A549 (cell line): ENCODE data around the gene MEPCE. TPM values are rescaled to one million over a fixed set of nuclear protein-coding genes. Genes with fewer than 3 reads are reported as not detected.
"Not testable (repeated sequence)": the region's sequence is repeated elsewhere in the genome, so short reads cannot be mapped to it uniquely, and the experiment has no call there.

ENCODE experiments used
- ATAC-seq, 2 experiments: fragments of 200-7000 bp in 1 of 2; fragments of >200 bp in 1 of 2; cut with Nextera tagmentation in 1 of 2; cut with Tn5 transposase in 1 of 2; 3 replicates each; pipeline versions ENCODE4 v1.8.0 to v1.9.1; 2018 to 2020; ENCODE audit warnings: mild to moderate bottlenecking in 1 of 2, moderate library complexity in 1 of 2
- CTCF ChIA-PET: fragments of 300-600 bp; sonication (Branson Sonifier 250); formaldehyde crosslinking; extraction: SDS; loops from one replicate; lab custom pipeline; 2021; ENCODE audit warnings: antibody characterized with exemption, inconsistent platforms; lab: Yijun Ruan, JAX
- POLR2A ChIA-PET: fragments of 350-600 bp; formaldehyde crosslinking; extraction: SDS; loops from one replicate; lab custom pipeline; 2021; ENCODE audit warnings: antibody characterized with exemption, inconsistent platforms; lab: Yijun Ruan, JAX
- DNase-seq, 2 experiments: peaks; one replicate each; pipeline versions ENCODE4 v3.0.0 to v3.0.0-alpha.2; 2011 to 2016; ENCODE audit warnings: low read depth in 1 of 2, low spot score in 1 of 2
- FAIRE-seq: peaks from 2 replicates; lab custom pipeline; 2011; peaks lifted over from hg19 to GRCh38; lab: Jason Lieb, UNC
- H3K27ac ChIP-seq, 2 experiments: fragments of >200 bp; sonication (Bioruptor Twin); formaldehyde crosslinking; 3 replicates each; pipeline ENCODE4 v1.5.1; 2016 to 2017
- H3K4me1 ChIP-seq: fragments of >200 bp; sonication (Bioruptor Twin); formaldehyde crosslinking; 3 replicates; pipeline ENCODE4 v1.6.1; 2016
- H3K4me2 ChIP-seq: fragments of >200 bp; sonication (Bioruptor Twin); formaldehyde crosslinking; 3 replicates; pipeline ENCODE4 v1.6.1; 2016
- H3K4me3 ChIP-seq: fragments of >200 bp; sonication (Bioruptor Twin); formaldehyde crosslinking; 3 replicates; pipeline ENCODE4 v1.5.1; 2016
- H3K9me3 ChIP-seq: fragments of >200 bp; sonication (Bioruptor Twin); formaldehyde crosslinking; 3 replicates; pipeline ENCODE4 v1.6.1; 2016
- CBX2 ChIP-seq: fragments of 200-600 bp; sonication (generic); IDR thresholded peaks from 2 replicates; pipeline ENCODE4 v1.6.1; 2016; ENCODE audit warnings: low read depth, mild to moderate bottlenecking, borderline replicate concordance
- CHD4 ChIP-seq: fragments of 200-600 bp; sonication (generic); IDR thresholded peaks from 2 replicates; pipeline ENCODE4 v1.6.1; 2016; ENCODE audit warnings: antibody characterized with exemption, mild to moderate bottlenecking, borderline replicate concordance
- EHF ChIP-seq: fragments of 250-450 bp; sonication (Bioruptor Pico); IDR thresholded peaks from 2 replicates; pipeline ENCODE4 v1.5.0; 2020; ENCODE audit warnings: mild to moderate bottlenecking
- FOXS1 ChIP-seq: fragments of 250-450 bp; sonication (Bioruptor Pico); IDR thresholded peaks from 2 replicates; pipeline ENCODE4 v1.5.0; 2020; ENCODE audit warnings: mild to moderate bottlenecking, moderate library complexity
- HOXB13 ChIP-seq: fragments of 250-450 bp; sonication (Bioruptor Pico); IDR thresholded peaks from 2 replicates; pipeline ENCODE4 v1.5.0; 2020; ENCODE audit warnings: low read depth, mild to moderate bottlenecking, moderate library complexity
- HOXB5 ChIP-seq: fragments of 250-450 bp; sonication (Bioruptor Pico); IDR thresholded peaks from 2 replicates; pipeline ENCODE4 v1.5.0; 2020; ENCODE audit warnings: mild to moderate bottlenecking, moderate library complexity
- JUNB ChIP-seq: fragments of >200 bp; sonication (Bioruptor Twin); formaldehyde crosslinking; IDR thresholded peaks from 2 replicates; pipeline ENCODE4 v1.6.1; 2016
- KDM5A ChIP-seq: fragments of 200-600 bp; sonication (generic); IDR thresholded peaks from 2 replicates; pipeline ENCODE4 v1.6.1; 2016; ENCODE audit warnings: antibody characterized with exemption, mild to moderate bottlenecking
- PHF8 ChIP-seq: fragments of 200-600 bp; sonication (generic); IDR thresholded peaks from 2 replicates; pipeline ENCODE4 v1.6.1; 2016; ENCODE audit warnings: low read depth, mild to moderate bottlenecking, antibody characterized with exemption, moderate library complexity, borderline replicate concordance
- POLR2AphosphoS2 ChIP-seq: conservative IDR thresholded peaks from 2 replicates; pipeline ENCODE4 v1.6.1; 2012; ENCODE audit warnings: low read length, improper control_type of control experiment, inconsistent platforms
- RAD21 ChIP-seq, 2 experiments: fragments of >200 bp in 1 of 2; sonication (Bioruptor Twin) in 1 of 2; formaldehyde crosslinking in 1 of 2; IDR thresholded peaks in 1 of 2; conservative IDR thresholded peaks in 1 of 2; 2 replicates in 1 of 2; 3 replicates in 1 of 2; pipeline ENCODE4 v1.6.1; 2012 to 2018; ENCODE audit warnings: inconsistent platforms in 1 of 2
- RCOR1 ChIP-seq: fragments of 150-350 bp; IDR thresholded peaks from 2 replicates; pipeline ENCODE4 v1.6.1; 2014; ENCODE audit warnings: antibody characterized with exemption, low read length, low read depth
- RFX5 ChIP-seq: fragments of 450-650 bp; IDR thresholded peaks from 2 replicates; pipeline ENCODE4 v1.7.1; 2014; ENCODE audit warnings: antibody characterized with exemption, mild to moderate bottlenecking, moderate library complexity
- TFCP2L1 ChIP-seq: fragments of 250-450 bp; sonication (Bioruptor Pico); IDR thresholded peaks from 2 replicates; pipeline ENCODE4 v1.5.0; 2021; ENCODE audit warnings: mild to moderate bottlenecking
- ZFP36 ChIP-seq: fragments of 450-650 bp; IDR thresholded peaks from 2 replicates; pipeline ENCODE4 v1.6.1; 2014; ENCODE audit warnings: borderline replicate concordance; ENCODE audit not compliant: partially characterized antibody
- WGBS: methylation state at CpG from one replicate; pipeline ENCODE4 v1.1.6; 2017; ENCODE audit errors: missing lambda C conversion rate; 5-methylcytosine and 5-hydroxymethylcytosine counted together
- polyA plus RNA-seq, 4 experiments: library from polyadenylated mRNA; depleted of rRNA in 3 of 4; stranded (reverse); fragments of >200 nt; fragmentation: RNase III in 1 of 4; extraction: RNeasy Plus Mini Kit Qiagen cat#74134 plus additional on column Dnase treatment in 1 of 4; gene quantifications; 2 replicates in 3 of 4; 3 replicates in 1 of 4; pipeline ENCODE4 v1.2.3, GENCODE V29; 2011 to 2017
- TF ChIP-seq, protein P1 (sequence below): fragments of >200 bp; sonication (Bioruptor Twin); formaldehyde crosslinking; IDR thresholded peaks from 3 replicates; pipeline ENCODE4 v1.5.1; 2016
- TF ChIP-seq, protein P2 (sequence below): fragments of >200 bp; sonication (Bioruptor Twin); formaldehyde crosslinking; IDR thresholded peaks from 3 replicates; pipeline ENCODE4 v1.6.1; 2016
- TF ChIP-seq, protein P3 (sequence below): fragments of 200-600 bp; sonication (generic); IDR thresholded peaks from 2 replicates; pipeline ENCODE4 v1.6.1; 2016; ENCODE audit warnings: antibody characterized with exemption, mild to moderate bottlenecking, moderate library complexity
- TF ChIP-seq, protein P4 (sequence below): fragments of 250-450 bp; sonication (Bioruptor Pico); IDR thresholded peaks from 2 replicates; pipeline ENCODE4 v1.5.0; 2020; ENCODE audit warnings: low read depth, mild to moderate bottlenecking, moderate library complexity

MEPCE gene
- polyA plus RNA-seq, 2 of the 4 experiments (the other 2 are of a cell fraction), result 10.0 to 38.4 TPM

DNA sequence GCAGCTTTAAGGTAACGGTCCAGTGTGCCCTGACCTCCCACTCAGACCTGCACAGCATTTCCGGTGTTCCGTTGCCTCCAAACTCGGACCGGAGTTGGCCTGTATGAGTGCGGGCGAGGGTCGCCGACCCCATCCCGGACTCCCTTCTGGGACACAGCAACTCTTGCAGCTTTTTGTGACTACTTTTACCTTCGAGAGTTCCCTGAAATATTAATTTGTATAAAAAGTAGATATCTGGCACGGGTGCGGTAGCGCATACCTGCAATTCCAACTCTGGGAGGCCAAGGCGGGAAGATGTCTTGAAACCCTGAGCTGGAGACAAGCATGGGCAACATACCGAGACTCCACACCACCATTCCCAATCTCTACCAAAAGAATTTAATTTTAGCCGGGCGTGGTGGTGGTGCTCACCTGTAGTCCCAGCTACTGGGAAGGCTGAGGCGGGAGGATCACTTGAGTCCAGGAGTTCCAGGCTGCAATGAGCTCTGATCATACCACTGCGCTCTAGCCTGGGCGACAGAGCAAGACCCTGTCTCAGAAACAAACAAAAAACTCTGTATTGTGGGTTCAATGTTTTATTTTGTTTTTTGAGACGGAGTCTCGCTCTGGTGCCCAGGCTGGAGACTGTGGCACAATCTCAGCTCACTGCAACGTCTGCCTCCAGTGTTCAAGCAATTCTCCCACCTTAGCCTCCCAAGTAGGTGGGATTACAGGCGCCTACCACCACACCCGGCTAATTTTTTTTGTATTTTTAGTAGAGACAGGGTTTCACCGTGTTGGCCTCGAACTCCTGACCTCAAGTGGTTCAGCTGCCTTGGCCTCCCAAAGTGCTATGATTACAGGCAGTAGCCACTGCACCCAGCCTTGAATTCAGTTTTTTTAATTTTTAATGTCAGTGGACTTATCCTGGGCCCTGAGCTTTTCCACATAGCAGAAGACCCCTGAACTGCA lies 7.8 kb downstream of the MEPCE start:
- ChIA-PET POLR2A (interaction anchor here (0.6 to 2.6 kb wide), 5 partner anchors 7 to 149 kb away, joined by 3 to 23 read pairs (median 4); partner anchors contain the start of genes FBXO24, MEPCE and ZCWPW1), CTCF (interaction anchor here (1.0 to 5.1 kb wide), 6 partner anchors 9 to 32 kb away, joined by 3 to 26 read pairs (median 5); no protein-coding TSS in a partner anchor)
- H3K9me3 ChIP-seq, result no peaks in the 10 kb centered on the region
- TF ChIP-seq RFX5 (no peak), KDM5A (no peak)
- peak overlapping the region; percentile 91 for H3K4me3 ChIP-seq
- no peak for DNase-seq
- H3K4me1 ChIP-seq, result peaks cover 12% of the 10 kb centered on the region; the same call in 2 of the 3 replicates
- no peak for ATAC-seq
- peak overlapping the region; percentile 96 for H3K27ac ChIP-seq
- FAIRE-seq, result no peak
- 88% methylated on average over 27 of the region's 28 CpGs for WGBS
- peak overlapping the region; percentile 56 for H3K4me2 ChIP-seq

DNA sequence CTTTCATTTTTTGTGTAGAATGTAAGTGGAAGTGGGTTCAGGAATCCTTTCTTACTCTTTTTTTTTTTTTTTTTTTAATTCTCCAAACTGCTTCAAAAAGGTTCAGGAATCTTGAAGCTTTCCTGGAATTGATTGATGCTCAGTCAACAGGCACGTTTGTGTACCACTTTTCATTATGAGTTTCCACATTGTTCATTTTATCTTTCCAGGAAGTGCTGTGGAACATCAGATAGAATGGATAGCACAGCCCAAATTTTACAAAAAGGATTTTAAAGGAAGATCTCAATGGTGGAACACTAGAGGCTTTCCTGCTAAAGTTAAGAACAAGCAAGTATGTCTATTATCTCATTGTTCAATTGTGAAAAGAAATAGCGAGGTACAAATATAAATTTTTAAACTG lies 8.5 kb downstream of the MEPCE start:
- FAIRE-seq, result no peak
- DNase-seq, result no peak
- H3K9me3 ChIP-seq, result no peaks in the 10 kb centered on the region
- H3K27ac ChIP-seq, result no peak overlapping the region
- no peak overlapping the region for H3K4me2 ChIP-seq
- H3K4me3 ChIP-seq, result no peak overlapping the region
- peaks cover 11% of the 10 kb centered on the region; the same call in 1 of the 3 replicates for H3K4me1 ChIP-seq
- 47% methylated on average over 2 of the region's 2 CpGs for WGBS
- ChIA-PET POLR2A (interaction anchor here (2.6 kb wide), 1 partner anchor 9 kb away, joined by 23 read pairs; the partner anchor contains the start of genes MEPCE and ZCWPW1), CTCF (interaction anchor here (1.0 to 5.1 kb wide), 5 partner anchors 8 to 31 kb away, joined by 3 to 26 read pairs (median 6); no protein-coding TSS in a partner anchor)
- no peak for TF ChIP-seq HOXB13 (CRISPR knock-in tag)
- TF ChIP-seq CHD4, result no peak
- TF ChIP-seq TFCP2L1 (CRISPR knock-in tag), result no peak
- TF ChIP-seq, protein P1, sequence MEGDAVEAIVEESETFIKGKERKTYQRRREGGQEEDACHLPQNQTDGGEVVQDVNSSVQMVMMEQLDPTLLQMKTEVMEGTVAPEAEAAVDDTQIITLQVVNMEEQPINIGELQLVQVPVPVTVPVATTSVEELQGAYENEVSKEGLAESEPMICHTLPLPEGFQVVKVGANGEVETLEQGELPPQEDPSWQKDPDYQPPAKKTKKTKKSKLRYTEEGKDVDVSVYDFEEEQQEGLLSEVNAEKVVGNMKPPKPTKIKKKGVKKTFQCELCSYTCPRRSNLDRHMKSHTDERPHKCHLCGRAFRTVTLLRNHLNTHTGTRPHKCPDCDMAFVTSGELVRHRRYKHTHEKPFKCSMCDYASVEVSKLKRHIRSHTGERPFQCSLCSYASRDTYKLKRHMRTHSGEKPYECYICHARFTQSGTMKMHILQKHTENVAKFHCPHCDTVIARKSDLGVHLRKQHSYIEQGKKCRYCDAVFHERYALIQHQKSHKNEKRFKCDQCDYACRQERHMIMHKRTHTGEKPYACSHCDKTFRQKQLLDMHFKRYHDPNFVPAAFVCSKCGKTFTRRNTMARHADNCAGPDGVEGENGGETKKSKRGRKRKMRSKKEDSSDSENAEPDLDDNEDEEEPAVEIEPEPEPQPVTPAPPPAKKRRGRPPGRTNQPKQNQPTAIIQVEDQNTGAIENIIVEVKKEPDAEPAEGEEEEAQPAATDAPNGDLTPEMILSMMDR, result no peak
- no peak for TF ChIP-seq PHF8
- TF ChIP-seq RCOR1, result no peak
- TF ChIP-seq RFX5, result no peak
- no peak for TF ChIP-seq KDM5A
- no peak for TF ChIP-seq FOXS1 (CRISPR knock-in tag)
- TF ChIP-seq ZFP36, result no peak
- no peak for TF ChIP-seq RAD21 (conservative IDR thresholded peaks at IDR 0.05 in 1 of 2, IDR thresholded peaks at IDR 0.05 in 1 of 2)
- no peak for TF ChIP-seq CBX2
- TF ChIP-seq, protein P2, sequence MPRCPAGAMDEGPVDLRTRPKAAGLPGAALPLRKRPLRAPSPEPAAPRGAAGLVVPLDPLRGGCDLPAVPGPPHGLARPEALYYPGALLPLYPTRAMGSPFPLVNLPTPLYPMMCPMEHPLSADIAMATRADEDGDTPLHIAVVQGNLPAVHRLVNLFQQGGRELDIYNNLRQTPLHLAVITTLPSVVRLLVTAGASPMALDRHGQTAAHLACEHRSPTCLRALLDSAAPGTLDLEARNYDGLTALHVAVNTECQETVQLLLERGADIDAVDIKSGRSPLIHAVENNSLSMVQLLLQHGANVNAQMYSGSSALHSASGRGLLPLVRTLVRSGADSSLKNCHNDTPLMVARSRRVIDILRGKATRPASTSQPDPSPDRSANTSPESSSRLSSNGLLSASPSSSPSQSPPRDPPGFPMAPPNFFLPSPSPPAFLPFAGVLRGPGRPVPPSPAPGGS, result no peak
- TF ChIP-seq, protein P3, sequence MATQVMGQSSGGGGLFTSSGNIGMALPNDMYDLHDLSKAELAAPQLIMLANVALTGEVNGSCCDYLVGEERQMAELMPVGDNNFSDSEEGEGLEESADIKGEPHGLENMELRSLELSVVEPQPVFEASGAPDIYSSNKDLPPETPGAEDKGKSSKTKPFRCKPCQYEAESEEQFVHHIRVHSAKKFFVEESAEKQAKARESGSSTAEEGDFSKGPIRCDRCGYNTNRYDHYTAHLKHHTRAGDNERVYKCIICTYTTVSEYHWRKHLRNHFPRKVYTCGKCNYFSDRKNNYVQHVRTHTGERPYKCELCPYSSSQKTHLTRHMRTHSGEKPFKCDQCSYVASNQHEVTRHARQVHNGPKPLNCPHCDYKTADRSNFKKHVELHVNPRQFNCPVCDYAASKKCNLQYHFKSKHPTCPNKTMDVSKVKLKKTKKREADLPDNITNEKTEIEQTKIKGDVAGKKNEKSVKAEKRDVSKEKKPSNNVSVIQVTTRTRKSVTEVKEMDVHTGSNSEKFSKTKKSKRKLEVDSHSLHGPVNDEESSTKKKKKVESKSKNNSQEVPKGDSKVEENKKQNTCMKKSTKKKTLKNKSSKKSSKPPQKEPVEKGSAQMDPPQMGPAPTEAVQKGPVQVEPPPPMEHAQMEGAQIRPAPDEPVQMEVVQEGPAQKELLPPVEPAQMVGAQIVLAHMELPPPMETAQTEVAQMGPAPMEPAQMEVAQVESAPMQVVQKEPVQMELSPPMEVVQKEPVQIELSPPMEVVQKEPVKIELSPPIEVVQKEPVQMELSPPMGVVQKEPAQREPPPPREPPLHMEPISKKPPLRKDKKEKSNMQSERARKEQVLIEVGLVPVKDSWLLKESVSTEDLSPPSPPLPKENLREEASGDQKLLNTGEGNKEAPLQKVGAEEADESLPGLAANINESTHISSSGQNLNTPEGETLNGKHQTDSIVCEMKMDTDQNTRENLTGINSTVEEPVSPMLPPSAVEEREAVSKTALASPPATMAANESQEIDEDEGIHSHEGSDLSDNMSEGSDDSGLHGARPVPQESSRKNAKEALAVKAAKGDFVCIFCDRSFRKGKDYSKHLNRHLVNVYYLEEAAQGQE, result no peak
- no peak for TF ChIP-seq JUNB
- TF ChIP-seq POLR2AphosphoS2, result no peak
- no peak for TF ChIP-seq EHF
- TF ChIP-seq HOXB5 (CRISPR knock-in tag), result no peak
- TF ChIP-seq, protein P4, sequence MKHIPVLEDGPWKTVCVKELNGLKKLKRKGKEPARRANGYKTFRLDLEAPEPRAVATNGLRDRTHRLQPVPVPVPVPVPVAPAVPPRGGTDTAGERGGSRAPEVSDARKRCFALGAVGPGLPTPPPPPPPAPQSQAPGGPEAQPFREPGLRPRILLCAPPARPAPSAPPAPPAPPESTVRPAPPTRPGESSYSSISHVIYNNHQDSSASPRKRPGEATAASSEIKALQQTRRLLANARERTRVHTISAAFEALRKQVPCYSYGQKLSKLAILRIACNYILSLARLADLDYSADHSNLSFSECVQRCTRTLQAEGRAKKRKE (CRISPR knock-in tag), result no peak
- ATAC-seq, result no peak

DNA sequence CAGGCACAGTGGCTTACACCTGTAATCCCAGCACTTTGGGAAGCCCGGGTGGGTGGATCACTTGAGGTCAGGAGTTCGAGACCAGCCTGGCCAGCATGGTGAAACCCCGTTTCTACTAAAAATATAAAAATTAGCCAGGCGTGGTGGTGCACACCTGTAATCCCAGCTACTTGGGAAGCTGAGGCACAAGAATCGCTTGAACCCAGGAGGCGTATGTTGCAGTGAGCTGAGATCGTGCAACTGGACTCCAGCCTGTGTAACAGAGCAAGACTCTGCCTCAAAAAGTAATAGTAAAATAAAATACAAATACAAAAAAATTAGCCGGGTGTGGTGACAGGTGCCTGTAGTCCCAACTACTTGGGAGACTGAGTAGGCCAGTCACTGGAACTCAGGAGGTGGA lies 9.1 kb downstream of the MEPCE start:
- ChIA-PET POLR2A (interaction anchor here (1.2 to 2.6 kb wide), 2 partner anchors 10 kb away, joined by 3 to 23 read pairs; partner anchors contain the start of genes MEPCE and ZCWPW1), CTCF (interaction anchor here (5.1 kb wide), 1 partner anchor 11 kb away, joined by 26 read pairs; no protein-coding TSS in a partner anchor)
- H3K4me1 ChIP-seq, result peaks cover 11% of the 10 kb centered on the region; the same call in 1 of the 3 replicates
- H3K27ac ChIP-seq, H3K9me3 ChIP-seq, H3K4me3 ChIP-seq, DNase-seq, H3K4me2 ChIP-seq, FAIRE-seq, ATAC-seq: not testable (repeated sequence)
- whole genome bisulfite sequencing, result 84% methylated on average over 8 of the region's 8 CpGs

DNA sequence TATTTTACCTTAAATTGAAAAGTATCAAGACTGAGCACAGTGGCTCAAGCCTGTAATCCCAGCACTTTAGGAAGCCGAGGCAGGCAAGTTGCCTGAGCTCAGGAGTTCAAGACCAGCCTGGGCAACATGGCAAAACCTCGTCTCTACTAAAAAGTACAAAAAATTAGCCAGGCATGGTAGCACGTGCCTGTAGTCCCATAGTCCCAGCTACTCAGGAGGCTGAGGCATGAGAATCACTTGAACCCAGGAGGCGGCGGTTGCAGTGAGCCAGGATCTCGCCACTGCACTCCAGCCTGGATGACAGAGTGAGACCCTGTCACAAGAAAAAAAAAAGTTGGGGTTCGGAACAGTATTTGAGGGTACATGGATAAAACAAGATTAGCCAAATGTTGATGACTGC lies 9.6 kb downstream of the MEPCE start:
- not testable (repeated sequence) for H3K9me3 ChIP-seq, H3K4me2 ChIP-seq, DNase-seq, FAIRE-seq, H3K4me3 ChIP-seq, H3K27ac ChIP-seq, ATAC-seq
- H3K4me1 ChIP-seq, result peaks cover 14% of the 10 kb centered on the region; the same call in 2 of the 3 replicates
- CTCF ChIA-PET, result interaction anchor here (5.1 kb wide), 1 partner anchor 11 kb away, joined by 26 read pairs; no protein-coding TSS in a partner anchor
- WGBS, result 86% methylated on average over 7 of the region's 7 CpGs
- POLR2A ChIA-PET, result interaction anchor here (1.2 kb wide), 1 partner anchor 11 kb away, joined by 3 read pairs; the partner anchor contains the start of gene ZCWPW1
